ENCODE data around the gene CHIA.

DNA sequence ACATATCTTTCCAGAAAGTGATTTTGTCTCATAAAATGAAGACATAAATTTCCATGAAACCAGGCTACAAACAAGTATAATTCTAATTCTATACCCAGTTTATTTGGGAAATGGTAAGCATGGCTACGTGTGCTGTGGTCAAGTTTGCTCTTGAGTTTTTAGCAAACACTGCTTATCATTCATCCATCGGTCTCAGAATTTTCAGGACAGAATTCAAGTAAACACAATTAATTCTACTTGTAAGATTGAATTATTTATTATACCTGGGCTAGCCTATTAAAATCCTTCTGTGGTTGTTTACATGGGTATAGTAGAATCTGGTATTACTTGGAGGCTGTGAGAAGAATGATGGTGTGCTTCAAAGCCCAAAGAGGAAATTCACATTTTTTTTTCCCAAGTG, 68.3 kb downstream of the CHIA start:
- TF ChIP-seq EZH2 (IDR thresholded peaks at IDR 0.05) (no peak), POLR2AphosphoS5 (IDR thresholded peaks at IDR 0.05; ENCODE audit: borderline replicate concordance, low read depth, low read length) (no peak)

Measured in SK-N-MC (cell line).